IMR-90 (cell line): ENCODE measurements around the gene TMCC1. TPM values are rescaled to one million over a fixed set of nuclear protein-coding genes. Genes with fewer than 3 reads are reported as not detected.

ENCODE experiments used
- ATAC-seq: fragments of 200-7000 bp; cut with Tn5 transposase; 2 replicates; pipeline ENCODE4 v1.9.1; 2020; ENCODE audit warnings: low read depth, mild to moderate bottlenecking, moderate library complexity
- BruUV-seq: library from RNA; stranded (reverse); fragments of 400-500 nt; replicated peaks from 2 replicates; lab custom pipeline; 2021; lab: Mats Ljungman, UMichigan
- CTCF ChIA-PET: fragments of 300-600 bp; formaldehyde crosslinking; extraction: SDS; loops from one replicate; lab custom pipeline; 2021; ENCODE audit warnings: antibody characterized with exemption; lab: Yijun Ruan, JAX
- POLR2A ChIA-PET: fragments of 300-600 bp; sonication (Branson Sonifier 250); formaldehyde crosslinking; loops from one replicate; lab custom pipeline; 2022; ENCODE audit warnings: antibody characterized with exemption; ENCODE audit not compliant: unreplicated experiment; lab: Charles Lee
- DNase-seq: peaks from one replicate; pipeline ENCODE4 v3.0.0; 2013
- H2AFZ ChIP-seq: replicated peaks from 2 replicates; pipeline ENCODE3; 2013; ENCODE audit warnings: low read length, mild to moderate bottlenecking; ENCODE audit not compliant: poor library complexity
- H2AK5ac ChIP-seq: 2 replicates; pipeline ENCODE4 v1.6.1; 2013; ENCODE audit warnings: low read depth, low read length, inconsistent platforms
- H2AK9ac ChIP-seq: replicated peaks from 2 replicates; pipeline ENCODE3; 2013; ENCODE audit warnings: mild to moderate bottlenecking, low read depth, low read length, moderate library complexity; ENCODE audit not compliant: poor library complexity
- H2BK120ac ChIP-seq: 2 replicates; pipeline ENCODE4 v1.6.1; 2013; ENCODE audit warnings: low read depth, low read length, inconsistent platforms
- H2BK15ac ChIP-seq: 3 replicates; pipeline ENCODE4 v1.6.1; 2013; ENCODE audit warnings: low read depth, low read length, inconsistent platforms
- H2BK20ac ChIP-seq: 2 replicates; pipeline ENCODE4 v1.6.1; 2013; ENCODE audit warnings: low read depth, mild to moderate bottlenecking, inconsistent platforms, low read length, moderate library complexity
- H2BK5ac ChIP-seq: 2 replicates; pipeline ENCODE4 v1.6.1; 2013; ENCODE audit warnings: mild to moderate bottlenecking, low read depth, low read length, inconsistent platforms; ENCODE audit not compliant: poor library complexity, severe bottlenecking
- H3K14ac ChIP-seq: replicated peaks from 2 replicates; pipeline ENCODE4 v1.6.1; 2013; ENCODE audit warnings: low read depth, low read length, inconsistent platforms
- H3K18ac ChIP-seq: 2 replicates; pipeline ENCODE4 v1.6.1; 2013; ENCODE audit warnings: low read depth, low read length, control low read depth
- H3K23ac ChIP-seq: 2 replicates; pipeline ENCODE4 v1.6.1; 2013; ENCODE audit warnings: low read depth, low read length, inconsistent platforms
- H3K27ac ChIP-seq: 2 replicates; pipeline ENCODE4 v1.5.1; 2013; ENCODE audit warnings: mild to moderate bottlenecking, control low read depth, low read length; ENCODE audit not compliant: insufficient read depth
- H3K27me3 ChIP-seq: 2 replicates; pipeline ENCODE4 v1.6.1; 2013; ENCODE audit warnings: low read length; ENCODE audit not compliant: control insufficient read depth, insufficient read depth
- H3K36me3 ChIP-seq: 2 replicates; pipeline ENCODE4 v1.6.1; 2013; ENCODE audit warnings: low read length, mixed read lengths; ENCODE audit not compliant: control insufficient read depth, insufficient read depth
- H3K4ac ChIP-seq: 2 replicates; pipeline ENCODE4 v1.6.1; 2013; ENCODE audit warnings: low read depth, low read length, inconsistent platforms
- H3K4me1 ChIP-seq: 2 replicates; pipeline ENCODE4 v1.6.1; 2013; ENCODE audit warnings: low read length, mixed read lengths; ENCODE audit not compliant: control insufficient read depth, insufficient read depth
- H3K4me2 ChIP-seq: 2 replicates; pipeline ENCODE4 v1.6.1; 2013; ENCODE audit warnings: low read depth, mild to moderate bottlenecking, control low read depth, low read length, moderate library complexity
- H3K4me3 ChIP-seq: 2 replicates; pipeline ENCODE4 v1.5.1; 2013; ENCODE audit warnings: low read depth, mild to moderate bottlenecking, control low read depth, low read length, moderate library complexity; ENCODE audit not compliant: insufficient read depth
- H3K56ac ChIP-seq: 2 replicates; pipeline ENCODE4 v1.6.1; 2013; ENCODE audit warnings: low read length, inconsistent platforms; ENCODE audit not compliant: insufficient read depth; ENCODE audit errors: extremely low read depth
- H3K79me1 ChIP-seq, 2 experiments: 2 replicates each; pipeline ENCODE4 v1.6.1; 2013; ENCODE audit warnings: low read length in 2 of 2, inconsistent platforms in 1 of 2, low read depth in 1 of 2
- H3K9ac ChIP-seq: 2 replicates; pipeline ENCODE4 v1.6.1; 2013; ENCODE audit warnings: low read depth, low read length, control low read depth
- H3K9me1 ChIP-seq: 2 replicates; pipeline ENCODE4 v1.6.1; 2013; ENCODE audit warnings: low read length, inconsistent platforms; ENCODE audit not compliant: insufficient read depth
- H3K9me3 ChIP-seq: 2 replicates; pipeline ENCODE4 v1.6.1; 2013; ENCODE audit warnings: low read length; ENCODE audit not compliant: control insufficient read depth, insufficient read depth
- H4K20me1 ChIP-seq: 2 replicates; pipeline ENCODE4 v1.6.1; 2013; ENCODE audit warnings: low read length, inconsistent platforms; ENCODE audit not compliant: insufficient read depth
- H4K5ac ChIP-seq: 2 replicates; pipeline ENCODE4 v1.6.1; 2013; ENCODE audit warnings: mild to moderate bottlenecking, low read depth, low read length, control low read depth
- H4K8ac ChIP-seq, 2 experiments: 2 replicates each; pipeline ENCODE4 v1.6.1; 2013; ENCODE audit warnings: low read depth in 2 of 2, low read length in 2 of 2, control low read depth in 1 of 2, inconsistent platforms in 1 of 2
- H4K91ac ChIP-seq: 2 replicates; pipeline ENCODE4 v1.6.1; 2013; ENCODE audit warnings: low read depth, low read length, inconsistent platforms; ENCODE audit not compliant: insufficient read depth
- BHLHE40 ChIP-seq: fragments of 150-350 bp; IDR thresholded peaks from 2 replicates; pipeline ENCODE4 v1.6.1; 2016; ENCODE audit warnings: mild to moderate bottlenecking, low read depth, low read length
- CEBPB ChIP-seq: IDR thresholded peaks from 2 replicates; pipeline ENCODE4 v1.6.1; 2012; ENCODE audit warnings: low read depth, low read length, improper control_type of control experiment
- CHD1 ChIP-seq: IDR thresholded peaks from 2 replicates; pipeline ENCODE4 v1.6.1; 2012; ENCODE audit warnings: low read depth, low read length, improper control_type of control experiment
- CTCF ChIP-seq: conservative IDR thresholded peaks from 2 replicates; pipeline ENCODE4 v1.5.1; 2012; ENCODE audit warnings: mild to moderate bottlenecking, low read depth, low read length, improper control_type of control experiment
- ELK1 ChIP-seq: fragments of 150-350 bp; IDR thresholded peaks from 2 replicates; pipeline ENCODE4 v1.6.1; 2016; ENCODE audit warnings: low read depth, mild to moderate bottlenecking, low read length, moderate library complexity, borderline replicate concordance
- FOS ChIP-seq: fragments of 150-350 bp; IDR thresholded peaks from 2 replicates; pipeline ENCODE4 v1.6.1; 2016; ENCODE audit warnings: low read depth, low read length
- MAFK ChIP-seq: IDR thresholded peaks from 2 replicates; pipeline ENCODE4 v1.6.1; 2012; ENCODE audit warnings: low read depth, low read length, improper control_type of control experiment
- MAZ ChIP-seq: IDR thresholded peaks from 2 replicates; pipeline ENCODE4 v1.6.1; 2012; ENCODE audit warnings: low read depth, mild to moderate bottlenecking, low read length, improper control_type of control experiment, moderate library complexity, borderline replicate concordance
- MXI1 ChIP-seq: IDR thresholded peaks from 2 replicates; pipeline ENCODE4 v1.6.1; 2012; ENCODE audit warnings: low read depth, mild to moderate bottlenecking, low read length, moderate library complexity, borderline replicate concordance
- NFE2L2 ChIP-seq: fragments of 150-350 bp; IDR thresholded peaks from 2 replicates; pipeline ENCODE4 v1.6.1; 2016; ENCODE audit warnings: low read depth, mild to moderate bottlenecking, low read length
- POLR2A ChIP-seq: IDR thresholded peaks from 2 replicates; pipeline ENCODE4 v1.6.1; 2012; ENCODE audit warnings: mild to moderate bottlenecking, low read depth, low read length
- RAD21 ChIP-seq: IDR thresholded peaks from 2 replicates; pipeline ENCODE4 v1.6.1; 2012; ENCODE audit warnings: low read length, improper control_type of control experiment
- RCOR1 ChIP-seq: IDR thresholded peaks from 2 replicates; pipeline ENCODE4 v1.6.1; 2012; ENCODE audit warnings: mild to moderate bottlenecking, low read length, improper control_type of control experiment; ENCODE audit not compliant: insufficient replicate concordance
- RFX5 ChIP-seq: IDR thresholded peaks from 2 replicates; pipeline ENCODE4 v1.8.0; 2012; ENCODE audit warnings: low read depth, mild to moderate bottlenecking, low read length, moderate library complexity
- SMC3 ChIP-seq: fragments of 150-350 bp; IDR thresholded peaks from 2 replicates; pipeline ENCODE4 v1.6.1; 2016; ENCODE audit warnings: low read depth, mild to moderate bottlenecking, antibody characterized with exemption, low read length, moderate library complexity
- USF2 ChIP-seq: fragments of 150-350 bp; IDR thresholded peaks from 2 replicates; pipeline ENCODE4 v1.6.1; 2017; ENCODE audit warnings: mild to moderate bottlenecking, antibody characterized with exemption, low read length, low read depth
- WGBS, 2 experiments: methylation state at CpG; one replicate each; pipeline versions ENCODE4 v1.1.5 to v1.1.7; 2013; ENCODE audit warnings: missing lambda C conversion rate in 2 of 2; ENCODE audit not compliant: insufficient read length in 1 of 2; ENCODE audit errors: extremely low coverage in 2 of 2; 5-methylcytosine and 5-hydroxymethylcytosine counted together
- dilution Hi-C: fragments of 300-500 bp; cut with HindIII; formaldehyde crosslinking; loops from one replicate; pipeline ENCODE4 v1.14.3; 2018; ENCODE audit warnings: low sequenced_read_pairs; ENCODE audit not compliant: unreplicated experiment
- in situ Hi-C: fragments of 300-500 bp; cut with MboI; formaldehyde crosslinking; loops from 3 replicates; pipeline ENCODE4 v1.14.3; 2019; ENCODE audit warnings: low sequenced_read_pairs, inconsistent platforms, mixed read lengths
- intact Hi-C: fragments of 100-400 bp; cut with micrococcal nuclease; formaldehyde crosslinking; loops from 2 replicates; pipeline ENCODE4 v1.10.0; 2022
- polyA plus RNA-seq, 3 experiments: library from polyadenylated mRNA; depleted of rRNA; stranded (reverse); fragments of >200 nt; gene quantifications; 2 replicates each; pipeline ENCODE4 v1.2.3, GENCODE V29; 2012; ENCODE audit warnings: low replicate concordance in 1 of 3
- total RNA-seq: library from RNA; depleted of rRNA; stranded (reverse); fragments of >200 nt; gene quantifications from 2 replicates; pipeline ENCODE4 v1.2.3, GENCODE V29; 2012

Gene TMCC1
- total and polyA plus RNA-seq, 2 of the 4 experiments (the other 2 are of a cell fraction), result 5.0 to 7.3 TPM

- no peak overlapping the region for H3K18ac ChIP-seq
- no peak overlapping the region for H3K4me3 ChIP-seq
- no peaks in the 10 kb centered on the region for H3K27me3 ChIP-seq
- no CpG with 5 or more reads among the region's 1 CpG for WGBS, 2 experiments
- no peak overlapping the region for H4K8ac ChIP-seq
- H3K4me2 ChIP-seq, result no peak overlapping the region
- H4K91ac ChIP-seq, result no peak overlapping the region
- no peak overlapping the region for H2AFZ ChIP-seq
- CTCF ChIA-PET, result interaction anchor here (0.6 kb wide), 1 partner anchor 13 kb away, joined by 3 read pairs; no protein-coding TSS in a partner anchor
- no peak overlapping the region for H3K27ac ChIP-seq
- no peak overlapping the region for H3K4ac ChIP-seq
- dilution Hi-C loops, result no loop called here
- no peak overlapping the region for H2BK5ac ChIP-seq
- H2BK20ac ChIP-seq, result no peak overlapping the region
- H2BK15ac ChIP-seq, result no peak overlapping the region
- H4K20me1 ChIP-seq, result peaks cover 3% of the 10 kb centered on the region
- H2AK9ac ChIP-seq, result no peak overlapping the region
- no peak overlapping the region for H4K5ac ChIP-seq
- peaks cover 7 to 16% of the 10 kb centered on the region in 2 experiments for H3K79me1 ChIP-seq
- no peak overlapping the region; the same call in 1 of the 2 replicates for H3K23ac ChIP-seq
- BruUV-seq, result no TSS peak
- no peaks in the 10 kb centered on the region for H3K9me3 ChIP-seq
- TF ChIP-seq CTCF (no peak), SMC3 (no peak), MAFK (no peak), RCOR1 (no peak), NFE2L2 (no peak), USF2 (no peak), BHLHE40 (no peak), MAZ (no peak), CHD1 (no peak), FOS (no peak), CEBPB (no peak), RFX5 (no peak), MXI1 (no peak), POLR2A (no peak), RAD21 (no peak), ELK1 (no peak)
- H3K9ac ChIP-seq, result no peak overlapping the region
- H3K9me1 ChIP-seq, result no peaks in the 10 kb centered on the region
- no peak overlapping the region for H3K14ac ChIP-seq
- DNase-seq (no peak), ATAC-seq (no peak)
- no peak overlapping the region for H2BK120ac ChIP-seq
- H3K4me1 ChIP-seq, result no peaks in the 10 kb centered on the region
- peaks cover 3% of the 10 kb centered on the region; the same call in 1 of the 2 replicates for H3K36me3 ChIP-seq
- intact Hi-C loops, result no loop called here
- no peak overlapping the region for H2AK5ac ChIP-seq
- POLR2A ChIA-PET, result no interaction called here
- no peak overlapping the region for H3K56ac ChIP-seq
- in situ Hi-C loops, result no loop called here
These were observed 29.0 kb downstream of the TMCC1 start for GRCh38 chr3:129864519-129864918.
